COLO668 (cell line): Measurements from ENCODE around the gene LRMDA.

ENCODE experiments used
- DNase-seq: peaks from one replicate; lab custom pipeline; 2025; ENCODE audit not compliant: unreplicated experiment; lab: John Stamatoyannopoulos, UW

The LRMDA gene

GRCh38 chr10:75632805-75633462 is 201.5 kb downstream of the LRMDA start:
- DNase-seq = no peak

DNA sequence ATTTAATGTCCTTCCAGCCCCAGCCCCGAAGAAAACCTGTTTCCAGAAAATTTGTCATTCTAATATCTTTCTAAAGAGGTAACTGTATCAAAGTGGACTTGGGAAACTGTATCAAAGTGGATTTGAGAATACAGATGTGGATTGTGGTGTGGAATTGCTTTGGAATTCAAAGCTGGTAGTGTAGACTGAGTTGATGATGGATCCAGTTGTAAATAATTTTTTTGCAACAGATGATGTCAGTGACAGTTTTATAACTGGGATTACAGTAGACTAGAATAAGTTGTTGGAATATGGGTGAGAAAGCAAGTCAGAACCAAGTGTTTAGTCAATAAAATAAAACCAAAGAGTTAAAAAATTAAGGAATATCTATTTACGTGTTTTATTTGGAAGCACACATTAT is 202.1 kb downstream of the LRMDA start:
- no peak for DNase-seq

DNA sequence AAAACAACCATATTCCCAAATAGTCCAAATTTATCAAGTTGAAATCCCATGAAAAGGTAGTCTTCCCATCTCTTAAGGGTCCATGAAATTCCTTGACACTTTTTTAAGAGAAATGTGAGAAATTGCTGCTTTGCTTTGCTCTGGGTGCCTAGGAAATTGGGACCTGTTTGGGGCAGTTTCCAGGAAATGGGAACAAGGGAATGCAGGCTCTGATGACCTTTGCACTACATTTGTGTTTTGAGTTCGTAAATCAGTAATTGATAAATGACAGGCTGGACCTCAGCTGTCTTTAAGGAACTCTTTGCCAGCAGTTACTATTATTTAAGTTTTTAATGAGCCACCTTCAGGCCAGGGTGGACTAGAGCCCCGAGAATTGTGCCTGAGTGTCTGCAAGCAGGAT is 203.5 kb downstream of the LRMDA start:
- DNase-seq = no peak

GRCh38 chr10:75638752-75639151 is 207.3 kb downstream of the LRMDA start:
- no peak for DNase-seq

DNA sequence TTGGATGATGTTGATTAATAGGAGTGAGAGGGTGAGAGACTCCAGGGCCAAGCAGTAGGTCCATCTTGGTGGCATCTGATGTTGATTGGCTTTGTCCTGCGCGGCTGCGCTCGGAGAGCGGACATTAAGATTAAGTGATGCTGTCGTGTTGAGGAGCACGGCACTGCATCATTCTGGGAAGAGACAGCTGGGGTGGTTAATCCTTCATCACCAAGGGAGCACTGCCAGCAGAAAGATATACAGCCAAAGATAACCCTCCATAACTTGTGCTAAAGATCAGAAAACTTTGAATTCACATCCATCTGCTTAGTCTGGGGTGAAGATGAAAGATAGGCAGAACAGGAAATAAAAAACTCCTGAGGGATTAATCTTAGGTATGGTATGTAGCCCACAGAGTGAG is 208.3 kb downstream of the LRMDA start:
- no peak for DNase-seq

DNA sequence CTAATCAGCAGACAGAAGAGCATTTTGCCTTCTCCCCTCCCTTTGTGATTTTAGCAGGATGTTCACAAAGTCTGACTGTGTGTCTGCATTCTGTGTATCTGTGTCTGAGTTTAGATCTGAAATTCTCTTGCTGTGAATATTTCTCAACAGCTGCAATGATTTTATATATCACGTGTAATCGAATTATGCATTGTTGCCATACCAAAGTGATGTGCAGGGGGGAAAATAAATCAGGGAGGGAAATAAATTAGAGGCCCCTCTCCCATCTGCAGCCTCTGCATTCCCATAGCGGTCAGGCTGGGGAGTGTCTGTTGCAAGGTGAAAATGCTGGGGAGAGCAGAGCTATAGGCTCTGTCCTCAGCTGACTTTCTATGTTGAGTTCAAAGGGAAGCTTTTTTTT is 209.0 kb downstream of the LRMDA start:
- DNase-seq = no peak

DNA sequence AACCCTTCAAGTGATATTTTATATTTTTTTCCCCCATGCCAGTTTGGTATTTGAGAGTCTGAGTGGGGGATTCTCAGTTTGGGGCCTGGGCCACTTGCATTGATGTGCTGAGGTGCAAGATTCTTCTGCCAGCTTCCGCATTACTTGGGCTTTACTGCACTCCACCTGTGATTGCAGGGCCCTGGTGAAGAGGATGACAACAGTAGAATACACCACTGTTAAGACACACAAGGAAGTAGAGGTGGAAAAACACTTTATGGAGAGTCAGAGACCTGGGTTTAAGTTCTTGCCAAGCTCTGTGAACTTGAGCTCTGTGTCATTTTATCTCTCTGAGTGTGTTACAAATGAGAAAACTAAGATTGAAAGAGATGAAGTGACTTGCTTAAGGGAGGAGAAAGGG is 209.4 kb downstream of the LRMDA start:
- no peak for DNase-seq

DNA sequence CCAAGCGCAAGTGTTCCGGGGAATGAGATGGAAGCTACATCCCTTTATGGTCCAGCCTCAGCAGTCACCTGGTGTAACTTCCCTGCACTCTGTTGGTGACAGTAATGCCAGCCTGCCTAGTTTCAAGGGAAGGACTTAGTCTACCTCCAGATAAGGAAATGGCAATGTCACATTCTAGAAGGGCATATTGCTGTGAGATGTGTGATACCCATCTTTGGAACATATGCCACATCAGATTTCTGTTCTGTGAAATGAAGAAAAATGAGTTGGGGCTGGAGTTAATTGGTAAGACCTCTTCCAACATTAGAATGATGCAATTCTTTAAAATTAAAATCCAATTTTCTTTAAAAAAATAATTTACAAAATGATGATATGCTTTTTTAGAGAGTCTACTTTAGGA is 212.0 kb downstream of the LRMDA start:
- DNase-seq = no peak

GRCh38 chr10:75643944-75644692 is 212.7 kb downstream of the LRMDA start:
- no peak for DNase-seq

DNA sequence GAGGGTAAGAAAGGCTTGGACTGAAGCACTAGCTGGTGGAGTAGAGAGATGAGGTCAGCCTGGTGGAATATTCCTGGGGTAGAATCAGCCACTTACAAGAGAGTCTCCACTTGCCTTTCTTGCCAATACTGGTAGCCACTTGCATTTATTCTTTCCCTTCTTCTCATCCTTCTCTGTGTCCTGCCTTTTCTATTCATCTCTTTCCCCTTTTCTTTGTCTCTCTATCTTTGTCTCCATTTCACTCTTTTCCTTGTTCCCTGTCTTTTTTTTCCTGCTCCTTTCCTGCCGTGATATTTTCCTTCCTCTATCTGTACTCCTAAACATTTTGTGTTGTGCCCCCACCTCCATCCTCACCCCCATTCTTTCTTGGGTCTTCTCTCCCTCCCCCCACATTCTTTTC is 214.3 kb downstream of the LRMDA start:
- no peak for DNase-seq

DNA sequence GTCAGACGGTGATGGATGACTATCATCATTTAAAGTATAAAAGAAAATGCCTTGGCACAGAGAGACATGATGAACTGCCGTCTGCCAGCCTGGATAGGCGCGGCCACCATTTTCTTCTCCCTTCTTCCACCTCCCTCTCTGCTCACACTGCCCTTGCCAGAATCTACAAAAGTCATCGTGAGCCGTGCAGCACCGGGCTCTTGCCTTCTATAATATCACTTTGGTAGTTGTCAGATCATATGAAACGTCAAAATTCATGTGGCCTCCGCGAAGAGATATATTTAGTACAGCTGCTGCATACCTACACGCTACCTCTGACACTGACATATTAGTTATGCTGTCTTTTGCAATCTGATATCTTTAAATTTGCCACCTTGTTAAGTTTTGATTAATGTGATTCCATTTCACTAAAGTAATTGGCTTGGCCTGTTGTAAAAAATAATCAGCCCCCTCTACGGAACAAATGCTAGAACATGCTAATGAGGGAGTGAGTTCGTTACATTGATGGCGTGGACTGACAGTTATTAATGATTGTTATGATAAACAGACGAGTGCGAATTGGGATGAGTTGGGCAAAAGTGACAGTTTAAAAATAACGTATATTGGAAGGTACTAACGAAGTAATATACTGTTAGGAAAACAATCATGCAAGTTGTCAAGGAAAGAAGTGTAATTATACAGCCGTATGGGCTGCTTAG is 214.9 kb downstream of the LRMDA start:
- DNase-seq = no peak

DNA sequence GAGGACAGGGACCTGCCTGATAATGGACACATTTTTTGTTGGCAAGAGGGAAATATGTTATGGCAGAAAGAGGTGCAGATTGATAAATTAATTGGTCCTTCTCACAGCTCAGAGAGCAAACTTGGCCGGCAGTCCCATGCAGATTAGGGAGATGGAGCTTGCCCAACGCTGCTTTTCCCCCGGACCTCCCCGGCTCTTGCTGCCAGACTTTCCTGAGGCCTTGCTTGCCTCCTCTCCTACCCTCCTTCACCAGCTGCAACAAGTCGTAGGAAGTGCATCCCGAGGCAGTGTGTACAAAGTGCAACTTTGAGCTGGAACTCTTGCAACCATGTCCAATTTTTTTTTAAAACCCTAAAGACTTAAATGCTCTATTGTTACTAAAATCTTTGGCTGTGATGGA is 215.5 kb downstream of the LRMDA start:
- DNase-seq = no peak

GRCh38 chr10:75647675-75648074 is 216.3 kb downstream of the LRMDA start:
- no peak for DNase-seq

DNA sequence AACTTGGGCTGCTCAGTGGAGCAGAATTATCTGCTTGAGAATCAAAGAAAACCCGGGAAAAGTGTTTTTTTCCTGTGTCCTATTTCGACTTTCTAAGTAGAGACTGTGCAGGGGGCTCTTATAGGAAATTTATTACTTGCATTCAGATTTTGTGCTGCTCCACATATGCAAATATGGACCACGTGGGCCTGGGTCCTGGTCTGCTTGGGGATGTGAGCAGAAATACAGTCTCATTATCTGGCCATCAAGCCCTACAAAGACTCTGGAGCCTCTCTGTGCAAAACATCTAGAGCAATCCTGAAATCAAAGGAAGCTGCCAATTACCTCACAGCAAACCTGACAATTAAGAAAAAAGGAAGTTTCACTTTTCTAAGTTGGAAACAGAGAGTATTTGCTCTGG is 216.9 kb downstream of the LRMDA start:
- no peak for DNase-seq

- no peak for DNase-seq
These were observed 217.4 kb downstream of the LRMDA start for GRCh38 chr10:75648854-75649253.

DNA sequence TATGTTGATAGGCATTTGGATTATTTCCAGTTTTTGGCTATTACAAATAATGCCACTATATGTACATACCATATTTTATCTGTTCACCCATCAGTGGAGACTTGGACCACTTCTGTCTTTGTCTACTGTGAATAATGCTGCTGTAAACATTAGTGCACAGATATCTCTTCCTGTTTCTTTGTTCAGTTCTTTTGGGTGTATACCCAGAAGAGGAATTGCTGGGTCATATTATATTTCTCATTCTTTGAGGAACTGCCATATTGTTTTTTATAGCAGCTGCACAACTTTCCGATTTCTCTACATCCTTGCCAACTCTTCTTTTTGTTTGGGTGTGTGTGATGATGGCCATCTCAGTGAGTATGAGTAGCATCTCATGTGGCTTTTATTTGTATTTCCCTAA is 218.0 kb downstream of the LRMDA start:
- no peak for DNase-seq

- DNase-seq = no peak
These were observed 219.2 kb downstream of the LRMDA start for GRCh38 chr10:75650648-75651047.

GRCh38 chr10:75651417-75651816 is 220.0 kb downstream of the LRMDA start:
- peak; percentile 2 for DNase-seq

- no peak for DNase-seq
These were observed 220.8 kb downstream of the LRMDA start for GRCh38 chr10:75652146-75652740.

GRCh38 chr10:75653761-75654160 is 222.3 kb downstream of the LRMDA start:
- no peak for DNase-seq

- DNase-seq = no peak
These were observed 222.8 kb downstream of the LRMDA start for GRCh38 chr10:75654171-75654771.
